Measurements from ENCODE around the gene BCL11A.

Gene BCL11A

DNA sequence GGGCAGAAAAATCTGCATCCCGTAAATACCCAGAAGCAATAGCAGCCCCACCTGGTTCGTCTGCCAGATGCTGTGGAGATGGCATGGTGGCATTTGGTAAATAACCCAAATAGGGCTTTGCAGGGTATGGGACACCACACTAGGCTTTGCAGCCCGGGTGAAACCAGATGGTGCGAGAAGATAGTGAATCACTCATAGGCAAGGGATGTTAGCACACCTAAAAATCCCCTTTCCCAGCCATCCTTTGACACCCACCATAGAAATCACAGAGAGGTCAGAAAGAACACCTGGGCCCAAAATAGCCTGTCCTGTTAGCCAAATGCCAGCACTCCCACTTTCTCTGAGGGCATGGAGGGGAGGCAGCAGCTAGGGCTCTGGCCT is 47.6 kb downstream of the BCL11A start:
- no peak for TF ChIP-seq CTCF (IDR thresholded peaks at IDR 0.05; ENCODE audit: low read depth, low read length)
- no peak for DNase-seq (ENCODE audit: extremely low read depth, low read depth)

GRCh38 chr2:60505240-60505879 is 48.1 kb downstream of the BCL11A start:
- no peak for DNase-seq (ENCODE audit: extremely low read depth, low read depth)
- TF ChIP-seq CTCF (IDR thresholded peaks at IDR 0.05; ENCODE audit: low read depth, low read length): no peak

DNA sequence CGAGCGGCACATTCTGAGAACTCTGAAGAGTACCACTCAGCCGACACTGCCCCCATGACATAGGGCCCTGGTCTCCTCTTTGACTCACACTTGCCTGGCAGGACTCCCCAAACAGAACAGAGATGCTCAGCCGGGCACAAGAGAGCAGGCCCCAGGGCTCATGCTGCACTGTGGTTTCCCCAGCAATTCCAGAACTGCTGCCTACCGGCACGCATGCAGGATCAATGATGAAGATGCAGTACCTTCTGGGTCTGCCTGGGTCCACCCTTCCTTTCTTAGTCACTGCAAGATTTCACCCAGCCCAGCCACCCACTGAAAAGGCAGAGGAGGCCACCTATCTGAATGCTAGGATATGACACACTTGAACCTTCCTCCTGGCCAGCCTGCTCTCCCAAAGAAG is 49.4 kb downstream of the BCL11A start:
- DNase-seq (ENCODE audit: extremely low read depth, low read depth): no peak
- TF ChIP-seq CTCF (IDR thresholded peaks at IDR 0.05; ENCODE audit: low read depth, low read length): no peak

GRCh38 chr2:60502144-60502543 is 51.3 kb downstream of the BCL11A start:
- DNase-seq (ENCODE audit: extremely low read depth, low read depth): no peak
- TF ChIP-seq CTCF (IDR thresholded peaks at IDR 0.05; ENCODE audit: low read depth, low read length): no peak

GRCh38 chr2:60500861-60501260 is 52.6 kb downstream of the BCL11A start:
- TF ChIP-seq CTCF (IDR thresholded peaks at IDR 0.05; ENCODE audit: low read depth, low read length): no peak
- DNase-seq (ENCODE audit: extremely low read depth, low read depth): no peak

- no peak for TF ChIP-seq CTCF (IDR thresholded peaks at IDR 0.05; ENCODE audit: low read depth, low read length)
- no peak for DNase-seq (ENCODE audit: extremely low read depth, low read depth)
Observed at GRCh38 chr2:60499651-60500265, 53.7 kb downstream of the BCL11A start.

DNA sequence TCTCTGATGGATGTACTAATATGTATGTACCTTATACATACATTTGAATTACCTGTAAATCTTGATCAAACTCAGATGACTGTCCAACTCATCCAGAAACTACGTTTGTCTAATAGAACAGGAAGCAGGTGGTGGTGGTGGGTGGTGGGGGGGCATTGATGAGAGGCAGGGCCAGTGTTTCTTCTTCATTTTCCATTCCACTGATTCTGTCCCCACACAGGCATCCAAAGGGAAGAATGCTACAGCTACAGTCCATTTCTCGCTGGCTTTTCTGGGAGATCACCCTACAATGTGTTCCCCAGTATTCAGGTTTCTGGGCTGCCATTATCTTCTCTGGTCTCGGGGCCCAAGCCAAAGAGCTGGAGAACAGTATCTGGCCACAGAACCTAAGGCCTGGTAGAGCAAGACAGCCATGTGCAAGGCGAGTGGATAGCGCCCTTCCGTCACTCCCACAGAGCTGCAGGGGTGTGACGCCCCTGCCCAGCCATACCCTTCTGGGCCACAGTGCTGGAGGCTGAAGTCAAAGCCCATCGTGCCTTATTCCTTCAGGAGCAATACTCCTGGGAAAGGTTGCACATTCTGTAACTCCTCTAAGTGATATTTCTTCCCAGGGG is 54.5 kb downstream of the BCL11A start:
- no peak for TF ChIP-seq CTCF (IDR thresholded peaks at IDR 0.05; ENCODE audit: low read depth, low read length)
- no peak for DNase-seq (ENCODE audit: extremely low read depth, low read depth)
